ENCODE results near the gene COQ9.

COQ9 gene

GRCh38 chr16:57462978-57463362, 15.7 kb downstream of the COQ9 start:
- Mint-ChIP-seq H3K4me1 (peaks cover 9% of the 10 kb centered on the region), H3K36me3 (ENCODE audit: low read depth) (peaks cover 54% of the 10 kb centered on the region), H3K27me3 (ENCODE audit: low read depth) (no peaks in the 10 kb centered on the region), H3K9me3 (no peaks in the 10 kb centered on the region), H3K4me3 (peak overlapping the region; percentile 99 to 100 (median 100)), H3K27ac (peak overlapping the region; percentile 84 to 98 (median 86))
- TF ChIP-seq CTCF (IDR thresholded peaks at IDR 0.05; ENCODE audit: unreplicated experiment in 3 of 3) = no peak

GRCh38 chr16:57464523-57464922, 17.2 kb downstream of the COQ9 start:
- Mint-ChIP-seq H3K4me1 (peaks cover 9% of the 10 kb centered on the region), H3K27me3 (ENCODE audit: low read depth) (no peaks in the 10 kb centered on the region), H3K27ac (no peak overlapping the region), H3K9me3 (no peaks in the 10 kb centered on the region), H3K36me3 (ENCODE audit: low read depth) (peaks cover 67% of the 10 kb centered on the region), H3K4me3 (peak overlapping the region; percentile 24 to 100 (median 100))
- no peak for TF ChIP-seq CTCF (IDR thresholded peaks at IDR 0.05; ENCODE audit: unreplicated experiment in 3 of 3)

GRCh38 chr16:57468346-57468745, 21.1 kb downstream of the COQ9 start:
- Mint-ChIP-seq H3K27me3 (ENCODE audit: low read depth) (no peaks in the 10 kb centered on the region), H3K9me3 (no peaks in the 10 kb centered on the region), H3K4me1 (peaks cover 11% of the 10 kb centered on the region), H3K36me3 (ENCODE audit: low read depth) (peaks cover 75% of the 10 kb centered on the region), H3K4me3 (no peak overlapping the region), H3K27ac (peak overlapping the region in 2 of 3 experiments; percentile 35 to 39)
- TF ChIP-seq CTCF (IDR thresholded peaks at IDR 0.05; ENCODE audit: unreplicated experiment in 3 of 3) = no peak

GRCh38 chr16:57469046-57469445, 21.8 kb downstream of the COQ9 start:
- Mint-ChIP-seq H3K27ac (peak overlapping the region in 1 of 3 experiments; percentile 35), H3K4me3 (no peak overlapping the region), H3K27me3 (ENCODE audit: low read depth) (no peaks in the 10 kb centered on the region), H3K9me3 (no peaks in the 10 kb centered on the region), H3K36me3 (ENCODE audit: low read depth) (peaks cover 73% of the 10 kb centered on the region), H3K4me1 (peaks cover 9% of the 10 kb centered on the region)
- TF ChIP-seq CTCF (IDR thresholded peaks at IDR 0.05; ENCODE audit: unreplicated experiment in 3 of 3) = no peak

GRCh38 chr16:57469917-57470470, 22.7 kb downstream of the COQ9 start:
- H3K27ac Mint-ChIP-seq = peak overlapping the region in 1 of 3 experiments; percentile 68
- TF ChIP-seq CTCF (IDR thresholded peaks at IDR 0.05; ENCODE audit: unreplicated experiment in 3 of 3) = no peak
- no peaks in the 10 kb centered on the region for H3K27me3 Mint-ChIP-seq (ENCODE audit: low read depth)
- no peaks in the 10 kb centered on the region for H3K9me3 Mint-ChIP-seq
- H3K36me3 Mint-ChIP-seq (ENCODE audit: low read depth) = peaks cover 68% of the 10 kb centered on the region
- peaks cover 7% of the 10 kb centered on the region for H3K4me1 Mint-ChIP-seq
- H3K4me3 Mint-ChIP-seq = no peak overlapping the region

- Mint-ChIP-seq H3K27me3 (ENCODE audit: low read depth) (no peaks in the 10 kb centered on the region), H3K36me3 (ENCODE audit: low read depth) (peaks cover 60% of the 10 kb centered on the region), H3K9me3 (no peaks in the 10 kb centered on the region), H3K4me1 (peaks cover 7% of the 10 kb centered on the region), H3K27ac (peak overlapping the region; percentile 86 to 90 (median 88)), H3K4me3 (no peak overlapping the region)
- TF ChIP-seq CTCF (IDR thresholded peaks at IDR 0.05; ENCODE audit: unreplicated experiment in 3 of 3) = no peak
Observed at GRCh38 chr16:57470711-57471110, 23.4 kb downstream of the COQ9 start.
